KMS-11 (cell line): Measurements from ENCODE around the gene GADL1.

Source experiments
- H2AFZ ChIP-seq: fragments of 200-600 bp; sonication (generic); 2 replicates; pipeline ENCODE4 v1.6.1; 2016; ENCODE audit warnings: antibody characterized with exemption, mixed run types, low read depth
- H3K27ac ChIP-seq: fragments of 200-600 bp; sonication (generic); 2 replicates; pipeline ENCODE4 v1.6.1; 2016; ENCODE audit warnings: mild to moderate bottlenecking, mixed run types
- H3K27me3 ChIP-seq: fragments of 200-600 bp; sonication (generic); 2 replicates; pipeline ENCODE4 v1.6.1; 2017; ENCODE audit warnings: mild to moderate bottlenecking, low read depth, mixed run types, moderate library complexity; ENCODE audit not compliant: insufficient read depth
- H3K36me3 ChIP-seq: fragments of 200-600 bp; sonication (generic); 2 replicates; pipeline ENCODE4 v1.6.1; 2017; ENCODE audit warnings: mild to moderate bottlenecking, mixed run types; ENCODE audit not compliant: insufficient read depth
- H3K4me1 ChIP-seq: fragments of 200-600 bp; sonication (generic); 2 replicates; pipeline ENCODE4 v1.6.1; 2016; ENCODE audit warnings: mild to moderate bottlenecking, low read depth, mixed run types; ENCODE audit not compliant: poor library complexity, severe bottlenecking
- H3K4me2 ChIP-seq: fragments of 200-600 bp; sonication (generic); 2 replicates; pipeline ENCODE4 v1.7.0; 2016; ENCODE audit warnings: mild to moderate bottlenecking, mixed run types
- H3K4me3 ChIP-seq: fragments of 200-600 bp; sonication (generic); IDR thresholded peaks from 2 replicates; pipeline ENCODE4 v1.6.1; 2017; ENCODE audit warnings: low read depth, low read length, mixed read lengths; ENCODE audit not compliant: insufficient read depth
- H3K79me2 ChIP-seq: fragments of 200-600 bp; sonication (generic); 2 replicates; pipeline ENCODE4 v1.6.1; 2016; ENCODE audit warnings: low read depth, mixed run types; ENCODE audit not compliant: insufficient read depth
- H3K9ac ChIP-seq: fragments of 200-600 bp; sonication (generic); 2 replicates; pipeline ENCODE4 v1.6.1; 2016; ENCODE audit warnings: mild to moderate bottlenecking, mixed run types
- H4K20me1 ChIP-seq: fragments of 200-600 bp; sonication (generic); 2 replicates; pipeline ENCODE4 v1.6.1; 2016; ENCODE audit warnings: mild to moderate bottlenecking, mixed run types; ENCODE audit not compliant: insufficient read depth
- TF ChIP-seq, protein P1 (sequence below): fragments of 200-600 bp; sonication (generic); conservative IDR thresholded peaks from 2 replicates; pipeline ENCODE4 v1.6.1; 2017; ENCODE audit warnings: low read depth, mild to moderate bottlenecking, antibody characterized with exemption, low read length, moderate library complexity, mixed read lengths

GADL1 gene

DNA sequence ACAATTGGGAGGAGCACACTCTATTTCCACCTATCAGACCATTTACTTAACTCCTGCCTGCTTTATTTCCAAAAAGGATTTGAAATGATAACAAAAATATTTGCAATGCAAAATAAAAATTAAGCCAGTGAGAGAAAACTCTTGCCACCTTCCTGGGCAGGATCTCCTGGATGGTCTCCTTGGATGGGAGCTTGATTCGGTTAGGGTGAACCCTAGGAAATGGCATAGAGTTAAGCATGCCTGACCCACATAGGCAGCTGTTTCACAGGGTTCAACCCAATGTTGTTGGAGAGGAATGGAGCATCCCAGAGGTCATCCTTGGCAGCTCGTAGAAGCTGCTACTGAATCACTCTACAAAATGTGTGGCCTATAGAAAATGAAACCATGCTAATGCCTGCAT lies 204.3 kb downstream of the GADL1 start:
- TF ChIP-seq, protein P1, sequence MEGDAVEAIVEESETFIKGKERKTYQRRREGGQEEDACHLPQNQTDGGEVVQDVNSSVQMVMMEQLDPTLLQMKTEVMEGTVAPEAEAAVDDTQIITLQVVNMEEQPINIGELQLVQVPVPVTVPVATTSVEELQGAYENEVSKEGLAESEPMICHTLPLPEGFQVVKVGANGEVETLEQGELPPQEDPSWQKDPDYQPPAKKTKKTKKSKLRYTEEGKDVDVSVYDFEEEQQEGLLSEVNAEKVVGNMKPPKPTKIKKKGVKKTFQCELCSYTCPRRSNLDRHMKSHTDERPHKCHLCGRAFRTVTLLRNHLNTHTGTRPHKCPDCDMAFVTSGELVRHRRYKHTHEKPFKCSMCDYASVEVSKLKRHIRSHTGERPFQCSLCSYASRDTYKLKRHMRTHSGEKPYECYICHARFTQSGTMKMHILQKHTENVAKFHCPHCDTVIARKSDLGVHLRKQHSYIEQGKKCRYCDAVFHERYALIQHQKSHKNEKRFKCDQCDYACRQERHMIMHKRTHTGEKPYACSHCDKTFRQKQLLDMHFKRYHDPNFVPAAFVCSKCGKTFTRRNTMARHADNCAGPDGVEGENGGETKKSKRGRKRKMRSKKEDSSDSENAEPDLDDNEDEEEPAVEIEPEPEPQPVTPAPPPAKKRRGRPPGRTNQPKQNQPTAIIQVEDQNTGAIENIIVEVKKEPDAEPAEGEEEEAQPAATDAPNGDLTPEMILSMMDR = no peak
- Histone ChIP-seq H3K79me2 (no peaks in the 10 kb centered on the region), H3K4me1 (no peaks in the 10 kb centered on the region), H3K27me3 (no peaks in the 10 kb centered on the region), H3K9ac (no peak overlapping the region), H3K4me3 (no peak overlapping the region), H3K36me3 (no peaks in the 10 kb centered on the region), H3K27ac (no peak overlapping the region), H4K20me1 (no peaks in the 10 kb centered on the region), H3K4me2 (no peak overlapping the region), H2AFZ (no peak overlapping the region)

DNA sequence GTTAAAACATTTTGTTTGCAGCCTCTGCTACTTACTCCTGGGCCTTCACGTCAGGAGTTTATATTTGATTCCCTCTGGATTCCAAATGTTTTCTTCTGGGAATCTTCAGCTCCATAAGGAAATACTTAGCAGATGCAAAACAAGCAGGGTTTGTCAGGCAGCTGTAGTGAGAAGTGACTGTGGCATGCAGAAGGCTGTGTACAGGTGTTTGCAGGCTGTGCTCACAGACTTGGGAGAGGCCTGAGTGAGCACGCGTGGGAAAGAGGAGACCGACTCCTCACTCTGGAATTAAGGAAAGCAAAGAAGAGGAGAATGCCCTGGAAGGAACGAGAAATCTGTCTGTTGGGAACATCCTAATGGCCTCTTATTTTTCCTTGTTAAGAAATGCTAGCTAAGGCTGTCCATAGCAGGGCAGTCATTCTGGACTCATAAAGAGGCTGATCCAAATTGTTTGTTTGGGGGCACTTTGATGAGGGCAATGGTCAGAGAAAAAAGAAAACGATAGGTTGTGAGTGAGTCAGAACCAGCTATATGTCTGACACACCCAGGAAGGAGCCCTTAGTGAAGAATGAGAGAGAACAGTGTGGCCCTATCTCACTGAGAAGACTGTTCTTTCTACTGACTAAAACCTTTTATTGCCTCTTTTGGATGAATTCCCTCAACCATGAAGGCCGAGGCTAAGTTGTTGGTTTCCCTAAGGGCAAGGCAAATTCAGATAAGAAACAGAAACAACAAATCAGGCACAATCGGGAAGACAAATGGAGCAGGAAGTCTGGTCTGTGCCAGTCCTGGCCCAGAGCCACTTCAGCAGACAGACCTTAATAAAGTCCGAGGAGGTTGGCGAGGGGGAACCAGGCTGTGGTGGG lies 205.5 kb downstream of the GADL1 start:
- Histone ChIP-seq H3K36me3 (no peaks in the 10 kb centered on the region), H3K27me3 (no peaks in the 10 kb centered on the region), H3K4me1 (no peaks in the 10 kb centered on the region), H3K9ac (no peak overlapping the region), H3K79me2 (no peaks in the 10 kb centered on the region), H4K20me1 (no peaks in the 10 kb centered on the region), H2AFZ (no peak overlapping the region), H3K4me2 (no peak overlapping the region), H3K27ac (no peak overlapping the region), H3K4me3 (no peak overlapping the region)
- TF ChIP-seq, protein P1 = no peak

DNA sequence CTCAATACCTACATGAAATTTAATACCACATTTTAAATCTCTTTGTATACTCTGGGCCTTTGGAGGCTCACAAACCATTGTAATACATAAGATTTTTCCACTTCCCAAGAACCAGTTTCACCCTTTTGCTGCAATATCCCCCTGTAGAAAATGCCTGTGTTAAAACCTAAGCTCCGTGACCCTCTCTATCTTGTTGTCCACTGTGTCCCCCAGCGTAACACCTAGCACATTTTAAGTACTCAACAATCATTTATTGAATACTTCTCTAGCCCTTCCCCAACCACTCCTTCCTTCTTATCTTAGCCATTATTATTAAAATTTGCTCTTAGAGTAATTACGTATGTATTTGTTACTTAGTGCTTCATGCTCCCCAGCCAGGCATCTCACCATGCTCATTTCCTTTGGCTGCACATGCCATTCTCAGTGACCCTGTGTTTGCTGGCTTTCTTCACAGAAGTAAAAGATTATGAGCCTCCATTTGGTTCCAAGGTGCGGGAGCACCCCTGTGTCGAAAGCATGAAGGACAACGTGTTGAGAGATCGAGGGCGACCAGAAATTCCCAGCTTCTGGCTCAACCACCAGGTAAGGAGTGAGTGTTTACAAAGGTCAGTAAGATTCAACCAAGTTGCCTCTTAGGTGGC lies 206.4 kb downstream of the GADL1 start:
- Histone ChIP-seq H3K4me3 (no peak overlapping the region), H2AFZ (no peak overlapping the region), H3K4me1 (no peaks in the 10 kb centered on the region), H3K4me2 (no peak overlapping the region), H3K79me2 (no peaks in the 10 kb centered on the region), H3K27me3 (no peaks in the 10 kb centered on the region), H3K9ac (no peak overlapping the region), H3K27ac (no peak overlapping the region), H3K36me3 (no peaks in the 10 kb centered on the region), H4K20me1 (no peaks in the 10 kb centered on the region)
- TF ChIP-seq, protein P1 = no peak

DNA sequence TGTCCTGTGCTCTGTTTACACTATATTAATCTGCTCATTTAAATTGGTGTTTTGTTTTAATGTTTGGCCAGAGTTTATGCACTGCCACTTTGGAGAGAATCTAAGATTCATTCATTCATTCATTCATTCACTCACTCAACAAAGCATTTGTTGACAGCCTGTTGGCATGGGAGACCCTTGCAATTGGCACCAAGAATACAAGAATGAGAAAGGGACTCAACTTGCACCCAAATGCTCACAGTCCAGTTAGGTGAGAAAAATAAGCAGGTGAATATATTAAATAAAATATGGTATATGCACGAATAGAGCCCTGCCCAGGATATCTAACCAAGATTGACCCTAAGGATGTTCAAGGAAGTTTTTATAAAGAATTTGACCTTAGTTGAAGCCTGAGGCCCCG lies 207.7 kb downstream of the GADL1 start:
- H2AFZ ChIP-seq = no peak overlapping the region

More for the DNA sequence above, 207.7 kb downstream of the GADL1 start:
- no peak overlapping the region for H3K27ac ChIP-seq
- H3K9ac ChIP-seq = no peak overlapping the region
- TF ChIP-seq, protein P1 = no peak
- no peak overlapping the region for H3K4me2 ChIP-seq
- no peaks in the 10 kb centered on the region for H3K79me2 ChIP-seq
- H3K4me1 ChIP-seq = no peaks in the 10 kb centered on the region
- H3K36me3 ChIP-seq = no peaks in the 10 kb centered on the region
- H3K4me3 ChIP-seq = no peak overlapping the region
- no peaks in the 10 kb centered on the region for H3K27me3 ChIP-seq
- H4K20me1 ChIP-seq = no peaks in the 10 kb centered on the region
